H9 (cell line): ENCODE data around the gene DAAM2. TPM values are rescaled to one million over a fixed set of nuclear protein-coding genes. Genes with fewer than 3 reads are reported as not detected.

Experiments used
- DNase-seq: peaks from one replicate; pipeline ENCODE4 v3.0.0-alpha.2; 2017
- H2AFZ ChIP-seq: one replicate; pipeline ENCODE4 v1.6.1; 2013; ENCODE audit warnings: mild to moderate bottlenecking, low read length, control low read depth, moderate library complexity
- H2AK5ac ChIP-seq: 2 replicates; pipeline ENCODE4 v1.6.1; 2013; ENCODE audit warnings: low read length, control low read depth, mixed read lengths; ENCODE audit not compliant: insufficient read length
- H2BK120ac ChIP-seq: one replicate; pipeline ENCODE4 v1.6.1; 2013; ENCODE audit warnings: low read depth, mild to moderate bottlenecking, low read length, control low read depth, inconsistent platforms; ENCODE audit not compliant: poor library complexity, severe bottlenecking
- H2BK12ac ChIP-seq: 2 replicates; pipeline ENCODE4 v1.6.1; 2013; ENCODE audit warnings: low read length, control low read depth, mixed read lengths, low read depth; ENCODE audit not compliant: insufficient read length
- H2BK15ac ChIP-seq: 2 replicates; pipeline ENCODE4 v1.6.1; 2013; ENCODE audit warnings: low read depth, low read length, control low read depth
- H2BK20ac ChIP-seq: one replicate; pipeline ENCODE4 v1.6.1; 2013; ENCODE audit warnings: low read depth, mild to moderate bottlenecking, low read length, control low read depth, inconsistent platforms; ENCODE audit not compliant: poor library complexity, severe bottlenecking
- H2BK5ac ChIP-seq: 2 replicates; pipeline ENCODE4 v1.6.1; 2013; ENCODE audit warnings: low read length, control low read depth, mixed read lengths; ENCODE audit not compliant: insufficient read length
- H3K14ac ChIP-seq: 2 replicates; pipeline ENCODE4 v1.6.1; 2013; ENCODE audit warnings: low read length, control low read depth; ENCODE audit not compliant: insufficient read depth
- H3K18ac ChIP-seq: 2 replicates; pipeline ENCODE4 v1.6.1; 2013; ENCODE audit warnings: low read depth, mild to moderate bottlenecking, mixed read lengths, low read length, control low read depth; ENCODE audit not compliant: insufficient read length
- H3K23ac ChIP-seq: 2 replicates; pipeline ENCODE4 v1.6.1; 2013; ENCODE audit warnings: low read length, control low read depth, mixed read lengths, low read depth; ENCODE audit not compliant: insufficient read length
- H3K23me2 ChIP-seq: 2 replicates; pipeline ENCODE4 v1.6.1; 2013; ENCODE audit warnings: low read depth, mild to moderate bottlenecking, mixed read lengths, low read length, control low read depth; ENCODE audit not compliant: insufficient read length, poor library complexity, severe bottlenecking
- H3K27ac ChIP-seq: 2 replicates; pipeline ENCODE4 v1.5.1; 2013; ENCODE audit warnings: low read length, control low read depth, mixed read lengths, low read depth; ENCODE audit not compliant: insufficient read length
- H3K27me3 ChIP-seq: 2 replicates; pipeline ENCODE4 v1.6.1; 2013; ENCODE audit warnings: low read length, control low read depth, inconsistent platforms; ENCODE audit not compliant: insufficient read depth
- H3K4ac ChIP-seq: 2 replicates; pipeline ENCODE4 v1.6.1; 2013; ENCODE audit warnings: low read depth, mild to moderate bottlenecking, control low read depth, inconsistent platforms, low read length, moderate library complexity
- H3K4me1 ChIP-seq: 2 replicates; pipeline ENCODE4 v1.6.1; 2013; ENCODE audit warnings: low read length, control low read depth, inconsistent platforms; ENCODE audit not compliant: insufficient read depth
- H3K4me2 ChIP-seq: 2 replicates; pipeline ENCODE4 v1.6.1; 2013; ENCODE audit warnings: low read length, control low read depth, mixed read lengths; ENCODE audit not compliant: insufficient read length, insufficient read depth
- H3K56ac ChIP-seq: 2 replicates; pipeline ENCODE4 v1.6.1; 2013; ENCODE audit warnings: low read depth, mild to moderate bottlenecking, mixed read lengths, low read length, control low read depth; ENCODE audit not compliant: insufficient read length
- H3K79me1 ChIP-seq: 2 replicates; pipeline ENCODE4 v1.6.1; 2013; ENCODE audit warnings: low read depth, mild to moderate bottlenecking, moderate library complexity, low read length, control low read depth, inconsistent platforms; ENCODE audit not compliant: insufficient read depth, poor library complexity, severe bottlenecking
- H3K79me2 ChIP-seq: 2 replicates; pipeline ENCODE4 v1.6.1; 2013; ENCODE audit warnings: low read length, control low read depth, inconsistent platforms; ENCODE audit not compliant: insufficient read depth
- H3K9ac ChIP-seq: 2 replicates; pipeline ENCODE4 v1.6.1; 2013; ENCODE audit warnings: low read length, control low read depth, mixed read lengths; ENCODE audit not compliant: insufficient read length; ENCODE audit errors: extremely low read depth
- H3K9me3 ChIP-seq: one replicate; pipeline ENCODE4 v1.6.1; 2013; ENCODE audit warnings: low read depth, low read length, inconsistent platforms; ENCODE audit not compliant: control insufficient read depth
- H3T11ph ChIP-seq: one replicate; pipeline ENCODE4 v1.6.1; 2013; ENCODE audit warnings: mild to moderate bottlenecking, low read length, control low read depth, inconsistent platforms
- H4K20me1 ChIP-seq: one replicate; pipeline ENCODE4 v1.6.1; 2013; ENCODE audit not compliant: control insufficient read depth, insufficient read length, insufficient read depth
- H4K5ac ChIP-seq: 2 replicates; pipeline ENCODE4 v1.6.1; 2013; ENCODE audit warnings: low read depth, mild to moderate bottlenecking, mixed read lengths, low read length, control low read depth; ENCODE audit not compliant: insufficient read length
- H4K8ac ChIP-seq: replicated peaks from 2 replicates; pipeline ENCODE4 v1.6.1; 2013; ENCODE audit warnings: low read length, control low read depth, mixed read lengths, low read depth; ENCODE audit not compliant: insufficient read length
- H4K91ac ChIP-seq: 2 replicates; pipeline ENCODE4 v1.6.1; 2013; ENCODE audit warnings: low read depth, mild to moderate bottlenecking, moderate library complexity, mixed read lengths, low read length, control low read depth; ENCODE audit not compliant: insufficient read length
- H3K27ac Mint-ChIP-seq, 3 experiments: 2 replicates in 2 of 3; 3 replicates in 1 of 3; pipeline ENCODE4 v1.8.0; 2020 to 2021; ENCODE audit warnings: mixed read lengths in 3 of 3, mild to moderate bottlenecking in 1 of 3, moderate library complexity in 1 of 3
- H3K27me3 Mint-ChIP-seq: 2 replicates; pipeline ENCODE4 v1.8.0; 2021; ENCODE audit warnings: low read depth, mild to moderate bottlenecking, moderate library complexity, mixed read lengths
- H3K36me3 Mint-ChIP-seq, 3 experiments: 2 replicates in 2 of 3; 3 replicates in 1 of 3; pipeline ENCODE4 v1.8.0; 2020 to 2021; ENCODE audit warnings: low read depth in 3 of 3, mixed read lengths in 3 of 3; ENCODE audit not compliant: insufficient read depth in 1 of 3
- H3K4me1 Mint-ChIP-seq, 2 experiments: 2 replicates each; pipeline ENCODE4 v1.8.0; 2020; ENCODE audit warnings: mixed read lengths in 2 of 2
- H3K4me3 Mint-ChIP-seq, 2 experiments: 2 replicates in 1 of 2; 3 replicates in 1 of 2; pipeline ENCODE4 v1.8.0; 2020 to 2021; ENCODE audit warnings: mild to moderate bottlenecking in 2 of 2, mixed read lengths in 2 of 2, moderate library complexity in 1 of 2
- H3K9me3 Mint-ChIP-seq, 2 experiments: 2 replicates in 1 of 2; 3 replicates in 1 of 2; pipeline ENCODE4 v1.8.0; 2020; ENCODE audit warnings: mild to moderate bottlenecking in 2 of 2, mixed read lengths in 2 of 2, moderate library complexity in 1 of 2
- WGBS: extraction: QIAGEN DNeasy Blood & Tissue Kit; methylation state at CpG from one replicate; pipeline ENCODE4 v1.1.7; 2013; ENCODE audit warnings: missing lambda C conversion rate, low lambda C conversion rate, mixed read lengths; ENCODE audit not compliant: insufficient read length; ENCODE audit errors: extremely low coverage; 5-methylcytosine and 5-hydroxymethylcytosine counted together
- total RNA-seq: library from RNA; stranded (reverse); gene quantifications from 2 replicates; pipeline ENCODE4 v1.2.1, GENCODE V29; 2021
- TF ChIP-seq, protein P1 (sequence below): fragments of 200-600 bp; sonication (generic); conservative IDR thresholded peaks from 3 replicates; pipeline ENCODE4 v1.8.0; 2021; ENCODE audit warnings: antibody characterized with exemption, mild to moderate bottlenecking

DAAM2 gene
- total RNA-seq, 1 experiment from 2014 or later: 1.1 TPM

DNA sequence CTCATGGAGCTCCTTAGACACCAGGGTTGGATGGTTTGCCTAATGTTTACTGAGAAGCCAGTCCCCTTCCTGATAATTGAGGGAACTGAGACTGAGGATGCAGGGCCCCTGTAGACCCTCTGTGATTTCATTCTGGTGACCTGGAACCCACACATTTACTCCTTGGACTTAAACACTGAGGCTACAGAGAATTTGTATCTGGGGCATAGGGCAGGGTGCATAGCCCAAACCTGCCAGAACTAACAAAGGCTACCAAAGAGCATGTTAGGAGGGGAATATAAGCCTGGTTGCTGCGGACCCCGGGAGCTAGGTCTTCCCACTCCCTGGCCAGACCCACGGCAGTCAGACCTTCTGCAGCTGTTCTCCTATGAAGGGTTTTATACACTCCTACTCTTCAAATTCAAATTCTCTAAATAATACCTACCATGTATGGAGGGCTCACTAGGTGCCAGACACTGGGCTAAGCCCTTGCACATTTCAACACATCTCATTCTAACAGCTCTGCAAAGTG, 19.7 kb downstream of the DAAM2 start:
- TF ChIP-seq, protein P1, sequence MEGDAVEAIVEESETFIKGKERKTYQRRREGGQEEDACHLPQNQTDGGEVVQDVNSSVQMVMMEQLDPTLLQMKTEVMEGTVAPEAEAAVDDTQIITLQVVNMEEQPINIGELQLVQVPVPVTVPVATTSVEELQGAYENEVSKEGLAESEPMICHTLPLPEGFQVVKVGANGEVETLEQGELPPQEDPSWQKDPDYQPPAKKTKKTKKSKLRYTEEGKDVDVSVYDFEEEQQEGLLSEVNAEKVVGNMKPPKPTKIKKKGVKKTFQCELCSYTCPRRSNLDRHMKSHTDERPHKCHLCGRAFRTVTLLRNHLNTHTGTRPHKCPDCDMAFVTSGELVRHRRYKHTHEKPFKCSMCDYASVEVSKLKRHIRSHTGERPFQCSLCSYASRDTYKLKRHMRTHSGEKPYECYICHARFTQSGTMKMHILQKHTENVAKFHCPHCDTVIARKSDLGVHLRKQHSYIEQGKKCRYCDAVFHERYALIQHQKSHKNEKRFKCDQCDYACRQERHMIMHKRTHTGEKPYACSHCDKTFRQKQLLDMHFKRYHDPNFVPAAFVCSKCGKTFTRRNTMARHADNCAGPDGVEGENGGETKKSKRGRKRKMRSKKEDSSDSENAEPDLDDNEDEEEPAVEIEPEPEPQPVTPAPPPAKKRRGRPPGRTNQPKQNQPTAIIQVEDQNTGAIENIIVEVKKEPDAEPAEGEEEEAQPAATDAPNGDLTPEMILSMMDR: no peak
- Histone ChIP-seq H3K23me2 (no peaks in the 10 kb centered on the region), H3K79me1 (no peaks in the 10 kb centered on the region), H4K91ac (no peak overlapping the region), H3K18ac (no peak overlapping the region), H3T11ph (no peak overlapping the region), H2BK120ac (no peak overlapping the region), H2BK5ac (no peak overlapping the region), H3K14ac (no peak overlapping the region), H3K56ac (no peak overlapping the region), H3K4me2 (no peak overlapping the region), H3K4me1 (peaks cover 5% of the 10 kb centered on the region; the same call in 1 of the 2 replicates), H3K9ac (no peak overlapping the region), H2BK12ac (no peak overlapping the region), H2AK5ac (no peak overlapping the region), H3K27ac (no peak overlapping the region), H4K8ac (no peak overlapping the region), H3K23ac (no peak overlapping the region), H2BK15ac (no peak overlapping the region), H4K20me1 (no peaks in the 10 kb centered on the region), H3K4ac (no peak overlapping the region), H2BK20ac (no peak overlapping the region), H2AFZ (no peak overlapping the region), H3K79me2 (no peaks in the 10 kb centered on the region), H3K9me3 (no peaks in the 10 kb centered on the region), H4K5ac (no peak overlapping the region), H3K27me3 (no peaks in the 10 kb centered on the region)
- Mint-ChIP-seq H3K4me3 (no peak overlapping the region), H3K27me3 (peaks cover 6% of the 10 kb centered on the region), H3K4me1 (peaks cover 32 to 54% of the 10 kb centered on the region in 2 experiments), H3K9me3 (no peaks in the 10 kb centered on the region), H3K27ac (no peak overlapping the region), H3K36me3 (no peaks in the 10 kb centered on the region)
- no CpG with 5 or more reads among the region's 3 CpGs for WGBS
- no peak for DNase-seq
